ENCODE results near the gene LRRC4.

The LRRC4 gene

GRCh38 chr7:127995156-127995880, 35.9 kb downstream of the LRRC4 start:
- peak in 2 of 42 donors; percentile 44 to 60 for DNase-seq
- intact Hi-C loops (cut with DNase I), result no loop called here

GRCh38 chr7:127993987-127994386, 37.2 kb downstream of the LRRC4 start:
- no peak for DNase-seq
- intact Hi-C loops (cut with DNase I), result no loop called here

- no peak for DNase-seq
- intact Hi-C loops (cut with DNase I), result no loop called here
Observed at GRCh38 chr7:127993317-127993716, 37.9 kb downstream of the LRRC4 start.

- intact Hi-C loops (cut with DNase I), result no loop called here
- no peak for DNase-seq
Observed at GRCh38 chr7:127988751-127989150, 42.5 kb downstream of the LRRC4 start.

GRCh38 chr7:127986581-127987521, 44.4 kb downstream of the LRRC4 start:
- DNase-seq, result no peak
- intact Hi-C loops (cut with DNase I), result no loop called here

- DNase-seq, result peak in 7 of 42 donors; percentile 41 to 72 (median 47)
- intact Hi-C loops (cut with DNase I), result no loop called here
Observed at GRCh38 chr7:127983804-127984332, 47.4 kb downstream of the LRRC4 start.

- intact Hi-C loops (cut with DNase I), result no loop called here
Observed at GRCh38 chr7:127981965-127982364, 49.3 kb downstream of the LRRC4 start.

GRCh38 chr7:127980901-127981300, 50.3 kb downstream of the LRRC4 start:
- intact Hi-C loops (cut with DNase I), result no loop called here
- peak in 6 of 42 donors; percentile 43 to 64 (median 44) for DNase-seq

More at GRCh38 chr7:127981965-127982364, 49.3 kb downstream of the LRRC4 start:
- no peak for DNase-seq

- intact Hi-C loops (cut with DNase I), result no loop called here
- DNase-seq, result no peak
Observed at GRCh38 chr7:127979728-127980126, 51.5 kb downstream of the LRRC4 start.

- no peak for DNase-seq
- intact Hi-C loops (cut with DNase I), result no loop called here
Observed at GRCh38 chr7:127979113-127979727, 52.0 kb downstream of the LRRC4 start.

GRCh38 chr7:127978421-127978820, 52.8 kb downstream of the LRRC4 start:
- no peak for DNase-seq
- intact Hi-C loops (cut with DNase I), result no loop called here

Data from head of caudate nucleus (tissue), 42 donors.